A549 (cell line): ENCODE results near the gene GABPB1. TPM values are rescaled to one million over a fixed set of nuclear protein-coding genes. Genes with fewer than 3 reads are reported as not detected.

Experiments
- ATAC-seq, 2 experiments: fragments of 200-7000 bp in 1 of 2; fragments of >200 bp in 1 of 2; cut with Nextera tagmentation in 1 of 2; cut with Tn5 transposase in 1 of 2; 3 replicates each; pipeline versions ENCODE4 v1.8.0 to v1.9.1; 2018 to 2020; ENCODE audit warnings: mild to moderate bottlenecking in 1 of 2, moderate library complexity in 1 of 2
- CTCF ChIA-PET: fragments of 300-600 bp; sonication (Branson Sonifier 250); formaldehyde crosslinking; extraction: SDS; loops from one replicate; lab custom pipeline; 2021; ENCODE audit warnings: antibody characterized with exemption, inconsistent platforms; lab: Yijun Ruan, JAX
- POLR2A ChIA-PET: fragments of 350-600 bp; formaldehyde crosslinking; extraction: SDS; loops from one replicate; lab custom pipeline; 2021; ENCODE audit warnings: antibody characterized with exemption, inconsistent platforms; lab: Yijun Ruan, JAX
- DNase-seq, 2 experiments: peaks; one replicate each; pipeline versions ENCODE4 v3.0.0 to v3.0.0-alpha.2; 2011 to 2016; ENCODE audit warnings: low read depth in 1 of 2, low spot score in 1 of 2
- FAIRE-seq: peaks from 2 replicates; lab custom pipeline; 2011; peaks lifted over from hg19 to GRCh38; lab: Jason Lieb, UNC
- H3K27ac ChIP-seq, 2 experiments: fragments of >200 bp; sonication (Bioruptor Twin); formaldehyde crosslinking; 3 replicates each; pipeline ENCODE4 v1.5.1; 2016 to 2017
- H3K4me1 ChIP-seq: fragments of >200 bp; sonication (Bioruptor Twin); formaldehyde crosslinking; 3 replicates; pipeline ENCODE4 v1.6.1; 2016
- H3K4me2 ChIP-seq: fragments of >200 bp; sonication (Bioruptor Twin); formaldehyde crosslinking; 3 replicates; pipeline ENCODE4 v1.6.1; 2016
- H3K4me3 ChIP-seq: fragments of >200 bp; sonication (Bioruptor Twin); formaldehyde crosslinking; 3 replicates; pipeline ENCODE4 v1.5.1; 2016
- H3K9me3 ChIP-seq: fragments of >200 bp; sonication (Bioruptor Twin); formaldehyde crosslinking; 3 replicates; pipeline ENCODE4 v1.6.1; 2016
- CBX8 ChIP-seq: fragments of 200-600 bp; sonication (generic); IDR thresholded peaks from 2 replicates; pipeline ENCODE4 v1.6.1; 2016
- CEBPB ChIP-seq, 2 experiments: fragments of >200 bp in 1 of 2; sonication (Bioruptor Twin) in 1 of 2; formaldehyde crosslinking in 1 of 2; IDR thresholded peaks; 2 replicates each; pipeline ENCODE4 v1.6.1; 2012 to 2016
- CHD2 ChIP-seq: fragments of 150-350 bp; IDR thresholded peaks from 2 replicates; pipeline ENCODE4 v1.6.1; 2014; ENCODE audit warnings: low read length; ENCODE audit not compliant: partially characterized antibody
- CTCF ChIP-seq: fragments of >200 bp; sonication (Bioruptor Twin); formaldehyde crosslinking; IDR thresholded peaks from 3 replicates; pipeline ENCODE4 v1.5.1; 2016
- E2F6 ChIP-seq: IDR thresholded peaks from 2 replicates; pipeline ENCODE4 v1.6.1; 2012; ENCODE audit warnings: low read depth, borderline replicate concordance
- EHMT2 ChIP-seq: fragments of 200-600 bp; sonication (generic); IDR thresholded peaks from 2 replicates; pipeline ENCODE4 v1.6.1; 2016; ENCODE audit warnings: antibody characterized with exemption, low read depth, mild to moderate bottlenecking, moderate library complexity
- ELK1 ChIP-seq: fragments of 150-350 bp; IDR thresholded peaks from 2 replicates; pipeline ENCODE4 v1.6.1; 2014; ENCODE audit warnings: low read depth, mild to moderate bottlenecking, low read length
- ESRRA ChIP-seq: fragments of 150-350 bp; IDR thresholded peaks from 2 replicates; pipeline ENCODE4 v1.6.1; 2014; ENCODE audit warnings: mild to moderate bottlenecking, low read length, borderline replicate concordance
- FOSB ChIP-seq: fragments of 250-450 bp; sonication (Bioruptor Pico); IDR thresholded peaks from 2 replicates; pipeline ENCODE4 v1.5.0; 2020; ENCODE audit warnings: mild to moderate bottlenecking, moderate library complexity
- FOSL2 ChIP-seq, 2 experiments: fragments of 450-650 bp in 1 of 2; fragments of >200 bp in 1 of 2; sonication (Bioruptor Twin) in 1 of 2; formaldehyde crosslinking; IDR thresholded peaks; 2 replicates each; pipeline versions ENCODE4 v1.5.0 to v1.6.1; 2016 to 2020; ENCODE audit warnings: mild to moderate bottlenecking in 1 of 2, moderate library complexity in 1 of 2
- GATA3 ChIP-seq: IDR thresholded peaks from 2 replicates; pipeline ENCODE4 v1.6.1; 2012; ENCODE audit warnings: borderline replicate concordance
- HDAC2 ChIP-seq: fragments of 200-600 bp; sonication (generic); IDR thresholded peaks from 2 replicates; pipeline ENCODE4 v1.6.1; 2016
- HOXA7 ChIP-seq: fragments of 250-450 bp; sonication (Bioruptor Pico); IDR thresholded peaks from 2 replicates; pipeline ENCODE4 v1.5.0; 2020; ENCODE audit warnings: mild to moderate bottlenecking, moderate library complexity
- HOXB13 ChIP-seq: fragments of 250-450 bp; sonication (Bioruptor Pico); IDR thresholded peaks from 2 replicates; pipeline ENCODE4 v1.5.0; 2020; ENCODE audit warnings: low read depth, mild to moderate bottlenecking, moderate library complexity
- HOXB5 ChIP-seq: fragments of 250-450 bp; sonication (Bioruptor Pico); IDR thresholded peaks from 2 replicates; pipeline ENCODE4 v1.5.0; 2020; ENCODE audit warnings: mild to moderate bottlenecking, moderate library complexity
- JUN ChIP-seq, 2 experiments: fragments of >200 bp; sonication (Bioruptor Twin); formaldehyde crosslinking; IDR thresholded peaks; 2 replicates in 1 of 2; 3 replicates in 1 of 2; pipeline ENCODE4 v1.6.1; 2016 to 2017
- MAZ ChIP-seq: fragments of 150-350 bp; IDR thresholded peaks from 2 replicates; pipeline ENCODE4 v1.6.1; 2014; ENCODE audit warnings: antibody characterized with exemption, low read depth, low read length, borderline replicate concordance
- NPAS2 ChIP-seq: fragments of 250-450 bp; sonication (Bioruptor Pico); IDR thresholded peaks from 2 replicates; pipeline ENCODE4 v1.8.0; 2022; ENCODE audit warnings: mild to moderate bottlenecking, moderate library complexity, borderline replicate concordance
- PBX3 ChIP-seq: IDR thresholded peaks from 2 replicates; pipeline ENCODE4 v1.6.1; 2012
- PHF8 ChIP-seq: fragments of 200-600 bp; sonication (generic); IDR thresholded peaks from 2 replicates; pipeline ENCODE4 v1.6.1; 2016; ENCODE audit warnings: low read depth, mild to moderate bottlenecking, antibody characterized with exemption, moderate library complexity, borderline replicate concordance
- POLR2A ChIP-seq: IDR thresholded peaks from 2 replicates; pipeline ENCODE4 v1.6.1; 2012; ENCODE audit warnings: mild to moderate bottlenecking, low read length
- POLR2AphosphoS2 ChIP-seq: conservative IDR thresholded peaks from 2 replicates; pipeline ENCODE4 v1.6.1; 2012; ENCODE audit warnings: low read length, improper control_type of control experiment, inconsistent platforms
- RAD21 ChIP-seq, 2 experiments: fragments of >200 bp in 1 of 2; sonication (Bioruptor Twin) in 1 of 2; formaldehyde crosslinking in 1 of 2; IDR thresholded peaks in 1 of 2; conservative IDR thresholded peaks in 1 of 2; 2 replicates in 1 of 2; 3 replicates in 1 of 2; pipeline ENCODE4 v1.6.1; 2012 to 2018; ENCODE audit warnings: inconsistent platforms in 1 of 2
- RFX5 ChIP-seq: fragments of 450-650 bp; IDR thresholded peaks from 2 replicates; pipeline ENCODE4 v1.7.1; 2014; ENCODE audit warnings: antibody characterized with exemption, mild to moderate bottlenecking, moderate library complexity
- ZC3H11A ChIP-seq: fragments of 450-650 bp; IDR thresholded peaks from 2 replicates; pipeline ENCODE4 v1.6.1; 2014; ENCODE audit warnings: antibody characterized with exemption, mild to moderate bottlenecking
- ZFP36 ChIP-seq: fragments of 450-650 bp; IDR thresholded peaks from 2 replicates; pipeline ENCODE4 v1.6.1; 2014; ENCODE audit warnings: borderline replicate concordance; ENCODE audit not compliant: partially characterized antibody
- ZNF302 ChIP-seq: fragments of 250-450 bp; sonication (Bioruptor Pico); IDR thresholded peaks from 2 replicates; pipeline ENCODE4 v1.9.0; 2021; ENCODE audit warnings: inconsistent platforms, mild to moderate bottlenecking, moderate library complexity
- whole genome bisulfite sequencing: methylation state at CpG from one replicate; pipeline ENCODE4 v1.1.6; 2017; ENCODE audit errors: missing lambda C conversion rate; 5-methylcytosine and 5-hydroxymethylcytosine counted together
- polyA plus RNA-seq, 4 experiments: library from polyadenylated mRNA; depleted of rRNA in 3 of 4; stranded (reverse); fragments of >200 nt; fragmentation: RNase III in 1 of 4; extraction: RNeasy Plus Mini Kit Qiagen cat#74134 plus additional on column Dnase treatment in 1 of 4; gene quantifications; 2 replicates in 3 of 4; 3 replicates in 1 of 4; pipeline ENCODE4 v1.2.3, GENCODE V29; 2011 to 2017

GABPB1 gene
- polyA plus RNA-seq, 2 of the 4 experiments (the other 2 are of a cell fraction): 23.0 to 53.9 TPM

GRCh38 chr15:50229336-50229735, 125.7 kb downstream of the GABPB1 start:
- H3K4me3 ChIP-seq: no peak overlapping the region
- TF ChIP-seq HOXB5 (CRISPR knock-in tag) (no peak), CTCF (no peak), GATA3 (no peak), ELK1 (no peak), PBX3 (no peak), HDAC2 (no peak), HOXA7 (CRISPR knock-in tag) (no peak), HOXB13 (CRISPR knock-in tag) (no peak), FOSB (CRISPR knock-in tag) (no peak), E2F6 (no peak), CBX8 (no peak), CEBPB (IDR thresholded peaks at IDR 0.05) (no peak)
- POLR2A ChIA-PET: no interaction called here
- H3K27ac ChIP-seq: no peak overlapping the region
- ATAC-seq: no peak
- no peak for DNase-seq
- peaks cover 14% of the 10 kb centered on the region for H3K4me1 ChIP-seq
- no peak overlapping the region for H3K4me2 ChIP-seq
- CTCF ChIA-PET: interaction anchor here (1.0 to 1.8 kb wide), 3 partner anchors 11 to 81 kb away, joined by 3 to 4 read pairs (median 3); no protein-coding TSS in a partner anchor
- 94% methylated on average over 3 of the region's 3 CpGs for WGBS
- FAIRE-seq: no peak
- H3K9me3 ChIP-seq: no peaks in the 10 kb centered on the region

- ChIA-PET POLR2A (no interaction called here), CTCF (interaction anchor here (1.0 to 1.8 kb wide), 3 partner anchors 12 to 81 kb away, joined by 3 to 4 read pairs (median 3); no protein-coding TSS in a partner anchor)
- Histone ChIP-seq H3K4me2 (no peak overlapping the region), H3K27ac (no peak overlapping the region), H3K4me1 (peaks cover 12% of the 10 kb centered on the region), H3K4me3 (no peak overlapping the region), H3K9me3 (no peaks in the 10 kb centered on the region)
- no peak for ATAC-seq
- WGBS: 95% methylated on average over 3 of the region's 3 CpGs
- TF ChIP-seq ZC3H11A (no peak), POLR2A (no peak), ZNF302 (no peak), PHF8 (no peak), EHMT2 (no peak), ESRRA (no peak), RFX5 (no peak), ZFP36 (no peak), JUN (IDR thresholded peaks at IDR 0.05) (no peak), POLR2AphosphoS2 (no peak), MAZ (no peak), NPAS2 (no peak), FOSB (CRISPR knock-in tag) (no peak), FOSL2 (IDR thresholded peaks at IDR 0.05) (no peak), FOSL2 (CRISPR knock-in tag; IDR thresholded peaks at IDR 0.05) (no peak), RAD21 (conservative IDR thresholded peaks at IDR 0.05 in 1 of 2, IDR thresholded peaks at IDR 0.05 in 1 of 2) (no peak), E2F6 (no peak), CHD2 (no peak), HDAC2 (no peak), HOXA7 (CRISPR knock-in tag) (no peak), CTCF (no peak)
- DNase-seq: no peak
- FAIRE-seq: no peak
These were observed 126.1 kb downstream of the GABPB1 start for GRCh38 chr15:50228866-50229265.
